Endothelial cell (in vitro differentiated cells): ENCODE results near the gene SYNDIG1. TPM values are rescaled to one million over a fixed set of nuclear protein-coding genes. Genes with fewer than 3 reads are reported as not detected.

Experiments
- DNase-seq: peaks from one replicate; pipeline ENCODE4 v3.0.0; 2021; ENCODE audit warnings: low spot score
- H3K27ac Mint-ChIP-seq: one replicate; pipeline ENCODE4 v1.8.0; 2021; ENCODE audit warnings: mixed read lengths, inconsistent platforms; ENCODE audit not compliant: unreplicated experiment
- H3K27me3 Mint-ChIP-seq: one replicate; pipeline ENCODE4 v1.8.0; 2021; ENCODE audit warnings: mild to moderate bottlenecking, moderate library complexity, mixed read lengths, inconsistent platforms; ENCODE audit not compliant: unreplicated experiment
- H3K36me3 Mint-ChIP-seq: one replicate; pipeline ENCODE4 v1.8.0; 2021; ENCODE audit warnings: mild to moderate bottlenecking, low read depth, mixed read lengths, inconsistent platforms; ENCODE audit not compliant: unreplicated experiment
- H3K4me1 Mint-ChIP-seq: one replicate; pipeline ENCODE4 v1.8.0; 2021; ENCODE audit warnings: mild to moderate bottlenecking, mixed read lengths, inconsistent platforms; ENCODE audit not compliant: unreplicated experiment
- H3K4me3 Mint-ChIP-seq: one replicate; pipeline ENCODE4 v1.8.0; 2021; ENCODE audit warnings: mild to moderate bottlenecking, mixed read lengths, inconsistent platforms; ENCODE audit not compliant: unreplicated experiment
- H3K9me3 Mint-ChIP-seq: one replicate; pipeline ENCODE4 v1.8.0; 2021; ENCODE audit warnings: mixed read lengths, inconsistent platforms; ENCODE audit not compliant: unreplicated experiment
- total RNA-seq: library from RNA; stranded (reverse); fragmentation: NEBNext Ultra II Directional; extraction: Animal tissue kit (Norgen Biotek cat#: 25700); gene quantifications from one replicate; pipeline ENCODE4 v1.2.1, GENCODE V29; 2021; ENCODE audit not compliant: unreplicated experiment
- TF ChIP-seq, protein P1 (sequence below): fragments of 200-600 bp; sonication (generic); IDR thresholded peaks from one replicate; pipeline ENCODE4 v1.5.0; 2021; ENCODE audit warnings: antibody characterized with exemption; ENCODE audit not compliant: unreplicated experiment

Gene SYNDIG1
- total RNA-seq, 1 donor from 2014 or later, result 8.1 TPM

DNA sequence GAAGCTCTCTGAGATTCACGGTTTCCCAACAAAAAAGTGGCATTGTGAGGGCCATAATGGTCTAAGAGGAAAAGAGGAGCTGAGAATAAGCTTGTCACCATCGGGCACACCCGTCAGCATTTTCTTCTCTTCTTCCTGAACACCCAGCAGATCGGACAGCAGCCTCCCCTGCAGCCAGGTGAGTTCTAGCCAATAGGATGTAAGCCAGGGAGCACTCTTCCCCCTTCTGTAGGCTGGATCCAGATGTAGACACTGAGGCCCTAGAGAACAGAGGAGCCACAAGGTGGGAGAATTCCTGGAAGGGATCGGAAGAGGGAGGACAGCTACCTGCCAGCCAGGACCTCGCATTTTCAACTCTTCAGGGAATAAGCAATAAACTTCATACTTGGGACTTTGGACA, 228.0 kb downstream of the SYNDIG1 start:
- Mint-ChIP-seq H3K4me3 (no peak overlapping the region), H3K4me1 (no peaks in the 10 kb centered on the region), H3K9me3 (no peaks in the 10 kb centered on the region), H3K27ac (no peak overlapping the region), H3K36me3 (peaks cover 4% of the 10 kb centered on the region), H3K27me3 (peaks cover 25% of the 10 kb centered on the region)
- TF ChIP-seq, protein P1, sequence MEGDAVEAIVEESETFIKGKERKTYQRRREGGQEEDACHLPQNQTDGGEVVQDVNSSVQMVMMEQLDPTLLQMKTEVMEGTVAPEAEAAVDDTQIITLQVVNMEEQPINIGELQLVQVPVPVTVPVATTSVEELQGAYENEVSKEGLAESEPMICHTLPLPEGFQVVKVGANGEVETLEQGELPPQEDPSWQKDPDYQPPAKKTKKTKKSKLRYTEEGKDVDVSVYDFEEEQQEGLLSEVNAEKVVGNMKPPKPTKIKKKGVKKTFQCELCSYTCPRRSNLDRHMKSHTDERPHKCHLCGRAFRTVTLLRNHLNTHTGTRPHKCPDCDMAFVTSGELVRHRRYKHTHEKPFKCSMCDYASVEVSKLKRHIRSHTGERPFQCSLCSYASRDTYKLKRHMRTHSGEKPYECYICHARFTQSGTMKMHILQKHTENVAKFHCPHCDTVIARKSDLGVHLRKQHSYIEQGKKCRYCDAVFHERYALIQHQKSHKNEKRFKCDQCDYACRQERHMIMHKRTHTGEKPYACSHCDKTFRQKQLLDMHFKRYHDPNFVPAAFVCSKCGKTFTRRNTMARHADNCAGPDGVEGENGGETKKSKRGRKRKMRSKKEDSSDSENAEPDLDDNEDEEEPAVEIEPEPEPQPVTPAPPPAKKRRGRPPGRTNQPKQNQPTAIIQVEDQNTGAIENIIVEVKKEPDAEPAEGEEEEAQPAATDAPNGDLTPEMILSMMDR, result no peak
- no peak for DNase-seq

DNA sequence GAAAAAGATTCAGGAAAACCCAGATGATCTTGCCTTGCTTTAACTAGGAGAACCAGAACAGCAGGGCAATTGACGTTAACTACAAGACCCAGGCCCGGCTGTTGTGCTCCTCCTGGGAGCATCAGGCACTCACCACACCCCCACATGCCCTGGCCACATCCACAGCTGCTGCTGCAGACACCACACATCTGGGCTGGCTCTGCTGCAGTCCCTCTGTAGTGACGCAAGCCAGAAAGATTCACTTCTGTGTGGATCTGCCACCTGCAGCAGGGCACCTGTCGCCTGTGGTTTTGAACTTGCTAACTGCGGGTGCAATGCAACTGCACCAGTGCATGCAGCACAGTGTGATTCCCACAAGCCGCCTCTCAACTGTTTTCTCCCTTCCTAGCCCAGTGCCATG, 228.8 kb downstream of the SYNDIG1 start:
- no peaks in the 10 kb centered on the region for H3K4me1 Mint-ChIP-seq
- no peak for DNase-seq
- TF ChIP-seq, protein P1, result no peak
- H3K27me3 Mint-ChIP-seq, result peaks cover 24% of the 10 kb centered on the region
- H3K4me3 Mint-ChIP-seq, result no peak overlapping the region
- H3K27ac Mint-ChIP-seq, result no peak overlapping the region
- H3K36me3 Mint-ChIP-seq, result peaks cover 4% of the 10 kb centered on the region
- H3K9me3 Mint-ChIP-seq, result no peaks in the 10 kb centered on the region

DNA sequence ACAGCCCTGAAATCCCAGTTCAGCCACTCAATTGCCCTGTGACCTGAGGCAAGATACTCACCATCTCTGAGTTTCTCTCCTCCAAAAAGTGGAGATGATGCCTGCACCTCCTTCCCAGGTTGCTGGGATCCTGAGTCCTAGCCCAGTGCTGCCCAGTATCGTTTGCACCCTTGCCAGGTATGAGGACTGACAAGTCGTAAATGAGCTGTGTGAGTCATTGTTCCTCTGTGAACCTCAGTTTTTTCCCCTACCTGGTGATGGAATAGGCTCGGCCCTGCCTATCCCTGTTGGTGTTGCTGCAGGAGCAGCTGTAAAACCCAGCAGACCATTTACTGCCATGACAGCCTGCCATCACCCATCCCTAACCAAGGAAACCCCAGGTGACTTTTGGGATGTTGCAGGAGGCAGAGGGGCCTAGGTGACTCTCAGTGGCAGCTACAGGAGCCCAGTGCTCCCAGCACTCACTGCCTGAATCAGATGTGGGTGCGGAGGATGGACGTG, 229.3 kb downstream of the SYNDIG1 start:
- Mint-ChIP-seq H3K27me3 (peaks cover 24% of the 10 kb centered on the region), H3K4me3 (no peak overlapping the region), H3K9me3 (no peaks in the 10 kb centered on the region), H3K36me3 (peaks cover 4% of the 10 kb centered on the region), H3K4me1 (no peaks in the 10 kb centered on the region), H3K27ac (no peak overlapping the region)
- TF ChIP-seq, protein P1, result no peak
- no peak for DNase-seq

DNA sequence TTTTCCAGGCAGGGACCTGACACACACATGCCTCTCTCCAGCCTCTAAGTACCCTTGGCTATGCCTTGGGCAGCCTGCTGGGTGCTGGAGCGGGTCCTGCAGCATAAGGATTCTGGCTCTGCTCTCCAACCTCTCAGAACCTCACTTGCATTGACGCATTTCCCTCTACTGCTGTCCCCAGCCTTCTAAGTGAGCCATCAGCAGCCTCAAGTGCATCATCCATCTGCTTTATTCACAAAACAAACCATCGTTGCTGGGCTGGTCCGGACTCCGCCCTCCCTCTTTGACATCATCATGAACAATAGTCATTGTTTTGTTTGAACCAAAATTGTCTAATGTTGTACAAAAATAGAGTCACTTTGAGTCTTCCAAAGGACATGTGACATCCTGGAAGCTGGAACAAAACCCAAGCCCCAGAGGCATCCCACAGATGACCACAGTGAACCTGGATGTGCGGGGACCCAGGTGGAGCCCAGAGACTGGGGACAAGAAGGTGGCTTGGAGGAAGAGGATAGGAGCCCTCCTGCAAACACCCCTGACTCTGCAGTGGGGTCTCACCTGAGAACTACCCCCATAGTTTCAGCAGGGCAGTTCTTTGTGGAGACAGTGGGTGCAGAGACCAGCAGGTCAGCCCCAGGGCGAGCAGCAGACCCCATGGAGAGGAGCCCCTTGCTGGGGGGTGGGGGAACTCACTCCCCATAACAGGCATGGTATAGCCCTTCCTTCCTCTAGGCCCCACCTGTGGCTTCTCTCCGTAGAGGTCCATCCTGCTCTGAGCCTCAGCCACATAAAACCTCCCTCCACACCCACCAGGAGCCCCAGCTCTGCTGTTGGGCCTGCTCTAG, 230.1 kb downstream of the SYNDIG1 start:
- no peak overlapping the region for H3K27ac Mint-ChIP-seq
- no peaks in the 10 kb centered on the region for H3K9me3 Mint-ChIP-seq
- TF ChIP-seq, protein P1, result no peak
- no peak overlapping the region for H3K4me3 Mint-ChIP-seq
- H3K36me3 Mint-ChIP-seq, result peaks cover 4% of the 10 kb centered on the region
- no peaks in the 10 kb centered on the region for H3K4me1 Mint-ChIP-seq
- DNase-seq, result no peak
- H3K27me3 Mint-ChIP-seq, result peaks cover 24% of the 10 kb centered on the region
